DND-41 (cell line): ENCODE results near the gene NDUFA8.

Source experiments
- CTCF ChIP-seq: IDR thresholded peaks from 2 replicates; pipeline ENCODE4 v1.5.1; 2012; ENCODE audit warnings: borderline replicate concordance, low read length, moderate library complexity, mild to moderate bottlenecking; ENCODE audit not compliant: poor library complexity, severe bottlenecking; ENCODE audit errors: extremely low read depth
- EZH2 ChIP-seq: IDR thresholded peaks from 3 replicates; pipeline ENCODE4 v1.6.1; 2012; ENCODE audit warnings: borderline replicate concordance, low read depth, mild to moderate bottlenecking, moderate library complexity, low read length, inconsistent platforms; ENCODE audit not compliant: severe bottlenecking

GRCh38 chr9:122151267-122151828, 8.2 kb downstream of the NDUFA8 start:
- no peak for TF ChIP-seq CTCF
- no peak for TF ChIP-seq EZH2
